GM12872 (cell line): Measurements from ENCODE around the gene TRIM25.
A peak's percentile ranks its signal among the peaks of the same experiment; 100 is the strongest.

Experiments
- CTCF ChIP-seq: IDR thresholded peaks from 3 replicates; pipeline ENCODE4 v1.5.1; 2011; ENCODE audit warnings: low read depth, mild to moderate bottlenecking, low read length, moderate library complexity; ENCODE audit not compliant: insufficient read depth

TRIM25 gene, protein sequence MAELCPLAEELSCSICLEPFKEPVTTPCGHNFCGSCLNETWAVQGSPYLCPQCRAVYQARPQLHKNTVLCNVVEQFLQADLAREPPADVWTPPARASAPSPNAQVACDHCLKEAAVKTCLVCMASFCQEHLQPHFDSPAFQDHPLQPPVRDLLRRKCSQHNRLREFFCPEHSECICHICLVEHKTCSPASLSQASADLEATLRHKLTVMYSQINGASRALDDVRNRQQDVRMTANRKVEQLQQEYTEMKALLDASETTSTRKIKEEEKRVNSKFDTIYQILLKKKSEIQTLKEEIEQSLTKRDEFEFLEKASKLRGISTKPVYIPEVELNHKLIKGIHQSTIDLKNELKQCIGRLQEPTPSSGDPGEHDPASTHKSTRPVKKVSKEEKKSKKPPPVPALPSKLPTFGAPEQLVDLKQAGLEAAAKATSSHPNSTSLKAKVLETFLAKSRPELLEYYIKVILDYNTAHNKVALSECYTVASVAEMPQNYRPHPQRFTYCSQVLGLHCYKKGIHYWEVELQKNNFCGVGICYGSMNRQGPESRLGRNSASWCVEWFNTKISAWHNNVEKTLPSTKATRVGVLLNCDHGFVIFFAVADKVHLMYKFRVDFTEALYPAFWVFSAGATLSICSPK

DNA sequence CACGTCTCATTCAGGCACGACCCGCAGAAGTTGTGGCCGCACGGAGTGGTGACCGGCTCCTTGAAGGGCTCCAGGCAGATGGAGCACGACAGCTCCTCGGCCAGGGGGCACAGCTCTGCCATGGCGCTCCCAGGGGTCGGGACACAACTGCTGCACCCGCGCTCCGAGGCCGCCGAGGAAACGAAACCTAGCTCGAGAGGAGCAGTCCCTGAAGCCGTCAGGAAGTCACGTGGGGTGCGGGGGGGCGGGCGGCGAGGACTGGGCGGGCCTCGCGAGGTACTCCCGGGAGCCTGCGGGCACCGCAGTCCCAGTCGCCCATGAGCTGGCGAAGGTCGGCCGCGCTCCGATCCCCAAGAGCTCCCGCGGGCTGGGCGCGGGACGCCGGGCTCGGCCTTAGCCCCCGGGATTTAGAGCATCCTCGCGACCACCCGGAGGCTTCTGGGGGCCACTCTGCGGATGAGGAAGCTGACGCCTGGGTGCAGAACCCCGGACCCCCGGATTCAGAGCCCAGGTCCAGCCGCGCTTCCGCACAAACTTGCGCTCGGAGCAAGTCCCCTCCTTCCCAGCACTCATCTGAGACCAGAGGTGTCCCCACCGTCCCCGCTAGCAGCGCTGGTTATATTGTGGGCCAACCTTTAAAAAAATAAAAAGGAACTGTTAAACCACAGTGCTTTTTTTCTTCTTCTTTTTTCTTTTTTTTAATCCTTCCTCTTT is at the start of gene TRIM25:
TSS of gene TRIM25 (minus strand) at position 183 of the 714 bp plus-strand sequence. CDS start at position 122, 61 bp downstream.
- TF ChIP-seq CTCF = no peak

DNA sequence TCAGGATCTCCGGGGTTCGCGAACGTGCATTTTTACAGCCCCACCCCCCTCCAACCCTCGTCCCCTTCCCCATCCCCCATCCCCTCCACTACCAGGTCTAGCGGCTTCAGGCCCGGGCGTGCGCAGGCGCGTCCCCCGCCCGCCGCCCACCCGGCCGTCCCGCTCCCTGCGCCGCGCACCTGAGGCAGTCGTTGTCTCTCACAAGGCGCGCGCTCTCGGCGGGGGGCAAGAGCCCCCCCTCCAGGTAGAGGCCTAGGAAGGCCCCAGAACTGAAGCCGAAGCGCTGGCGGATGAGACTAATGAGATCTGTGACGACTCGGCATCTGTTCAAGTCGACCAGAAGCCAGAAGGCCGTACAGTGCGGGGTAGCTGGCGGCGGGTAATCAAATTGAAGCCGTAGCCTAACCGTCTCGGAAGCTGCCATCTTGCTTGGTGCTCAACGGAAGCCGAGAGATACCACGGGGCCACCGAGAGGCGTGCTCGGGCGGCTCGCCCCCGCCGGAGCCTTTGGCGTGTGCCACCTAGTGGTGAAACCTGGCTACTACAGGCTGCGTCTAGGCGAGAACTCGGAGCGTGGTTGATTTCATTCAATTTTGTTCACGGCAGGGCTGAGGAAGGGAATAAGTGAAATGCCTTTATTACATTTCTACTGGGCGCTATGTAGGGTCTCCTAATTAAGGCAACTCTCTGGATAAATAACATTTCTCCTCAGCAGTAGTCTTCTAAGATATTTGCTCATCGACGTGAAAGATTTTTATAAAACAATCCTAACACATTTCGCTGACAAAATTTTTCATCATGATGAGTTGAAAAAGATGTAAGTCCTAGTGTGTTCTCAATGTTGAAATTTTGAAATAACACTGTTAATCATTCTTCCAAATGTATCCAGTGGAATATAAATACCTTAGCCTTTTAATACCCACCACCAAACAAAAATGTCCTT is 47.0 kb upstream of the TRIM25 start, which contains the start of gene COIL:
TSS of gene COIL (minus strand) at position 455 of the 943 bp plus-strand sequence. CDS start at position 424, 31 bp downstream.
- peak; percentile 99 for TF ChIP-seq CTCF

DNA sequence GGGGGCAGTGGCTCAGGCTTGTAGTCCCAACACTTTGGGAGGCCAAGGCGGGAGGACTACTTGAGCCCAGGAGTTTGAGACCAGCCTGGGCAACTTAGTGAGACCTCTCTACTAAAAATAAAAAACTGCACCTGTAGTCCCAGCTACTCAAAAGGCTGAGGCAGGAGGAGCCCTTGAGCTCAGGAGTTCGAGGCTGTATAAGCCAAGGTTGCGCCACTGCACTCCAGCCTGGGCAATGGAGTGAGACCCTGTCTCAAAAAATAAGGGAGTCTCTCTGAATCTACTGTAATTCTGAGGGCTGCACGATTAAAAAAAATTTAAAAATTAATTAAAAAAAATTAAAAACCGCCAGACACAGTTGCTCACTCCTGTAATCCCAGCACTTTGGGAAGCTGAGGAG is 43.1 kb upstream of the TRIM25 start:
- no peak for TF ChIP-seq CTCF

- TF ChIP-seq CTCF = no peak
Measured at GRCh38 chr17:56949595-56949994, 35.7 kb upstream of the TRIM25 start.

- TF ChIP-seq CTCF = no peak
Measured at GRCh38 chr17:56948491-56948890, 34.6 kb upstream of the TRIM25 start.

- TF ChIP-seq CTCF = no peak
Measured at GRCh38 chr17:56947741-56948140, 33.9 kb upstream of the TRIM25 start.
